B cell (primary cell): ENCODE results near the gene GRID2.

Experiments used
- CTCF ChIP-seq: fragments of 200-600 bp; IDR thresholded peaks from one replicate; pipeline ENCODE4 v1.8.0; 2022; ENCODE audit warnings: antibody characterized with exemption, mild to moderate bottlenecking
- EZH2 ChIP-seq: IDR thresholded peaks from 2 replicates; pipeline ENCODE4 v1.6.1; 2012; ENCODE audit warnings: borderline replicate concordance, low read depth, mild to moderate bottlenecking, moderate library complexity, low read length; ENCODE audit not compliant: insufficient read depth, poor library complexity, severe bottlenecking

DNA sequence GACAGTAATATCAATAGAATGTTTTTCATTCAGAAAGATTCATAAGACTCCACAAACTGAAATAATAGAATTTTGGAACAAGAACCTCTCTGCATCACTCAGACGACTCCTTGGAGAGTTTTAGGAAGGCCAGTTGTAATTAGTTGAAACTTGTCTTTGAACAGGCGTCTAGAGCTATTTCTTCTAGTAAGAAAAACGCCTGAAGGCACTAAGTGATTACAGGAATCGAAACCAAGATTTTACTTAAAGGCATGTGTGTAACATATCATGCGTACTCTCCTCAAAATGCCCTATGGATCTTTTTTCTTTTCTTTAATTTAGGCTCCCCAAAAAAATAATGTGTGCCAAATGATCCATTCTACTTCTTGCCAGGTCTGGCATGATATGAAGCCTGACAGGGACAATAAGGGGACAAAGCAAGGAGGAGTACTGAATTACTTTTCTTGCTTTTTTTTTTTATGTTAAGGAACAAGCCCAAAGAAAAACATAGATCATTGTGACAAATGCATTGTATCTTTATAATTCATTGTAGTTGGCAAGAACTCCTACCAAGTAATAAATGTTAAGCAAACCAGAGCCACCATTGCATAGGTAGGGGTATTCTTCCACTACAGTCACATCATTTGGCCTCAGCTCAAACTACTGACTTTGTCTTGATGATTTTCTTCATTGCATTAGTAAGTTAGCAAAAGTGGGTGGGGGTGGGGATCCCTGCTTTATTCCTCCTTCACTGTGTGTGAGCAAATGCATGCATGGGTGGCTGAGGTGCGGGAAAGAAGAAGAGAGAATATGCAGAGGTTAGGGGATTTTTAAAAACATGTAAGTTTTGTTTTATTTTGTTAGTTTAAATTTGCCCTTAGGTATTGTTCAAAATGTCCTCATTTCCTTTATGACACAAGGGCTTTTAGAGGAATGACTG, 1444.9 kb downstream of the GRID2 start:
- no peak for TF ChIP-seq CTCF
- TF ChIP-seq EZH2 = no peak
